Gastroesophageal sphincter (tissue), 3 donors: ENCODE measurements around the gene SLC12A4.

Experiments used
- POLR2A ChIP-seq, 2 donors: fragments of 450-650 bp; IDR thresholded peaks; one replicate each; pipeline ENCODE4 v1.6.1; 2017; ENCODE audit warnings: antibody characterized with exemption in 2 of 2, mild to moderate bottlenecking in 2 of 2, moderate library complexity in 1 of 2
- POLR2AphosphoS5 ChIP-seq: sonication (generic); formaldehyde crosslinking; IDR thresholded peaks from one replicate; pipeline ENCODE4 v1.6.1; 2017; ENCODE audit warnings: antibody characterized with exemption
- TF ChIP-seq, protein P1 (sequence below), 4 experiments: fragments of 200-600 bp in 2 of 4; fragments of 450-650 bp in 2 of 4; sonication (generic) in 1 of 4; IDR thresholded peaks; one replicate each; pipeline ENCODE4 v1.5.1; 2017 to 2019; ENCODE audit warnings: antibody characterized with exemption in 4 of 4, mild to moderate bottlenecking in 2 of 4, moderate library complexity in 2 of 4

DNA sequence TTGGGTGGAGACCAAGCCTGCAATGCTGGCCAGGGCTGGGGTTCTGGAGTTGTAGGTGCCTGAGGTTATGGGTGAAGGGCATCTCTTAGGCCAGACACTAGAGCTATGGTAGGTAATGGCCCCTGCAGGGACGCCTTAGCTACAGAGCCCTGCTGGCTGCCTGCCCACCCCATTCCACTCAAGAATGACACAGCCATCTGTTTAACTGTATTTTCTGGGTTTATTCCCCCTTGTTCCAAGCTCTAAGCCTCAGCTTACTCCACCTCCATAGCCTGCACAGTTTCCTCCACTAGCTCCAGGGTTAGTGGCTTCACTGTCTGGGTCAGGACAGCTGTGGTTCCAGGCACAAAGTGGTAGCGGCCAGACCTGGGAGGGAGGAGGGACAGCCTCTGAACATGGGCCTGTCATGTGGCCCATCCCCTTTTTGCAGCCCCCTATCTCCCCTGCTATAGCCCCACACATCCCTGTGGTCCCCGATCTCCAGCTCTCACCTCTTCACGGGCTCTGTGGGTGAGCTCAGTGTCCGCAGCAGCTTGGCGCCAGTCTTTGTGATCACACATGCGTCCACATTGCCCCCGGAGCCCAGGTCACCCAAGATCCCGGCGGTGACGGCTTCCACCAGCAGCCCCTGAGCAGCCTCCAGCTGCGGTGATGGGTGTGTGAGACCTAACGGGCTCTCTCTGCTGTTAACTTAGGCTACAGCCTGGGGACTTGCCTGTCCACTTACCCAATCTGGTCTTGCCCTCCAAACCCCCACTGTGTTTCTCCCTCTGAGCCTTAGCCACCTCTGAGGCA lies 33.9 kb downstream of the SLC12A4 start:
- TF ChIP-seq, protein P1, sequence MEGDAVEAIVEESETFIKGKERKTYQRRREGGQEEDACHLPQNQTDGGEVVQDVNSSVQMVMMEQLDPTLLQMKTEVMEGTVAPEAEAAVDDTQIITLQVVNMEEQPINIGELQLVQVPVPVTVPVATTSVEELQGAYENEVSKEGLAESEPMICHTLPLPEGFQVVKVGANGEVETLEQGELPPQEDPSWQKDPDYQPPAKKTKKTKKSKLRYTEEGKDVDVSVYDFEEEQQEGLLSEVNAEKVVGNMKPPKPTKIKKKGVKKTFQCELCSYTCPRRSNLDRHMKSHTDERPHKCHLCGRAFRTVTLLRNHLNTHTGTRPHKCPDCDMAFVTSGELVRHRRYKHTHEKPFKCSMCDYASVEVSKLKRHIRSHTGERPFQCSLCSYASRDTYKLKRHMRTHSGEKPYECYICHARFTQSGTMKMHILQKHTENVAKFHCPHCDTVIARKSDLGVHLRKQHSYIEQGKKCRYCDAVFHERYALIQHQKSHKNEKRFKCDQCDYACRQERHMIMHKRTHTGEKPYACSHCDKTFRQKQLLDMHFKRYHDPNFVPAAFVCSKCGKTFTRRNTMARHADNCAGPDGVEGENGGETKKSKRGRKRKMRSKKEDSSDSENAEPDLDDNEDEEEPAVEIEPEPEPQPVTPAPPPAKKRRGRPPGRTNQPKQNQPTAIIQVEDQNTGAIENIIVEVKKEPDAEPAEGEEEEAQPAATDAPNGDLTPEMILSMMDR (IDR thresholded peaks at IDR 0.05), result no peak
- no peak for TF ChIP-seq POLR2A (IDR thresholded peaks at IDR 0.05)
- TF ChIP-seq POLR2AphosphoS5, result no peak
